ENCODE data around the gene C2CD2. TPM values are rescaled to one million over a fixed set of nuclear protein-coding genes. Genes with fewer than 3 reads are reported as not detected.

C2CD2 gene
- total and polyA plus RNA-seq, 2 of the 8 experiments (the other 6 are each of a cell fraction or from before 2014, with no cell fraction given) = 10.4 to 13.0 TPM

DNA sequence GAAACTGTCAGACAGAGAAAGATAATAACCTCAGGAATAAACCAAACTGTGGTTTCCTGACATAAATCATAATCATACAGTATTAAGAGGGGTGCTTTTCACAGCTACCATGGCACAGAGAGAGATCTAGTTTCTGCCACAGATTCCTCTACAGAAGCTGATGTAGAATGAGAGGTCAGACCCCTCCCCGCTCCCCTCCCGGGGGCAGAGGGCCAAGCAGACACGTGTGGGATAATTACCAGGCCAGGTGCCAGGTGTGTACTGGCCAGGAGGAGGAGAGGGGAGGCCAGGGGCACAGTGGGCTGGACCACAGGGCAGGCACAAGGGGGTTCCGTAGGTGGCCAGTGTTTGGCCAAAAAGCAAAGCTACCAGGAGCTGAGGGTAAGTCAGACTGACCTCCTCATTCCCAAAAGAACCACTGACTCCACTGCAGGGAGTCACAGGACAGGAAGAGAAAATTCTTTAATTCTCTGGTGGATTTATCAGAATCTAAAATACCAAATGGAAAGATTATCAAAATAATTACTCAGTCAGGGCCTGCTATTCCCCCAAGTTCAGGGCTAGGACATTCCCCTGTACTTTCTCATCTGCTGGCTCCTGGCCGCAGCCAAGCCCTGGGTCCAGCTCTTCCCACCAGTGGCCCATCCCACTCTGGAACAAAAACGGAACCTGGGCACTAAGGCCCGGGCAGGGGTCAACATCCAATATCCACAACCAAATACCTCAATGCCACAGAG lies 30.0 kb downstream of the C2CD2 start:
- Histone ChIP-seq H3K36me3 (ENCODE audit: control insufficient read depth in 2 of 4, insufficient read depth in 4 of 4, low read length in 3 of 4) (peaks cover 0 to 3% (median 0%) of the 10 kb centered on the region in 4 experiments; a peak in 1 of 8 replicates), H3K4me2 (ENCODE audit: insufficient read depth in 1 of 2, low read depth in 2 of 2, low read length in 2 of 2) (no peak overlapping the region), H2BK15ac (ENCODE audit: low read length) (no peak overlapping the region), H3K14ac (ENCODE audit: insufficient read length) (no peak overlapping the region), H4K91ac (replicated peaks; ENCODE audit: insufficient read length, low read length) (no peak overlapping the region), H3K4ac (replicated peaks; ENCODE audit: insufficient read length, low read depth, low read length) (no peak overlapping the region), H2BK20ac (ENCODE audit: low read length) (no peak overlapping the region), H2BK12ac (ENCODE audit: low read depth, low read length) (no peak overlapping the region), H2BK120ac (replicated peaks; ENCODE audit: low read depth, low read length) (no peak overlapping the region), H4K8ac (ENCODE audit: extremely low read depth, insufficient read depth, low read length) (no peak overlapping the region), H3K18ac (ENCODE audit: extremely low read depth, low read length) (no peak overlapping the region), H3K4me3 (ENCODE audit: extremely low read depth in 1 of 4, insufficient read depth in 2 of 4, low read depth in 3 of 4, low read length in 4 of 4) (no peak overlapping the region), H2AFZ (ENCODE audit: low read length) (no peak overlapping the region), H3K9me3 (ENCODE audit: insufficient read depth in 2 of 2, low read depth in 1 of 2, low read length in 1 of 2) (no peaks in the 10 kb centered on the region), H3K23ac (ENCODE audit: insufficient read length) (no peak overlapping the region), H4K5ac (ENCODE audit: insufficient read length, low read depth, low read length) (no peak overlapping the region), H3K9ac (replicated peaks in 1 of 4; ENCODE audit: extremely low read depth in 1 of 4, low read depth in 3 of 4, low read length in 3 of 4) (no peak overlapping the region), H3K79me1 (ENCODE audit: low read depth, low read length) (no peaks in the 10 kb centered on the region; the same call in 1 of the 2 replicates), H4K20me1 (replicated peaks in 1 of 2; ENCODE audit: control insufficient read depth in 1 of 2, insufficient read depth in 2 of 2, low read length in 2 of 2) (peaks cover 0 to 3% of the 10 kb centered on the region in 2 experiments), H2AK5ac (ENCODE audit: low read depth, low read length) (no peak overlapping the region), H3K4me1 (replicated peaks in 1 of 4; ENCODE audit: control insufficient read depth in 3 of 4, insufficient read depth in 4 of 4, low read length in 3 of 4) (peaks cover 4 to 16% (median 9%) of the 10 kb centered on the region in 4 experiments), H3K79me2 (ENCODE audit: control insufficient read depth in 1 of 2, insufficient read depth in 2 of 2, low read length in 2 of 2) (no peaks in the 10 kb centered on the region), H3K23me2 (ENCODE audit: low read depth, low read length) (no peaks in the 10 kb centered on the region), H3K56ac (replicated peaks; ENCODE audit: insufficient read length, low read depth, low read length) (no peak overlapping the region), H3K27ac (ENCODE audit: low read depth, low read length) (no peak overlapping the region), H3K27me3 (replicated peaks in 1 of 4; ENCODE audit: control insufficient read depth in 3 of 4, extremely low read depth in 1 of 4, insufficient read depth in 3 of 4, low read length in 3 of 4) (no peaks in the 10 kb centered on the region), H2BK5ac (ENCODE audit: low read depth, low read length) (no peak overlapping the region)
- ChIA-PET POLR2A (ENCODE audit: partially characterized antibody) (interaction anchor here (1.7 kb wide), 1 partner anchor 11 kb away, joined by 4 read pairs; no protein-coding TSS in a partner anchor), CTCF (ENCODE audit: partially characterized antibody) (interaction anchor here (0.6 to 2.0 kb wide), 8 partner anchors 9 to 370 kb away, joined by 3 to 6 read pairs (median 4); no protein-coding TSS in a partner anchor)
- TF ChIP-seq CTCF (IDR thresholded peaks at IDR 0.05; ENCODE audit: control extremely low read depth in 1 of 3, insufficient read depth in 1 of 3, low read depth in 1 of 3, low read length in 3 of 3) (no peak), CHD1 (IDR thresholded peaks at IDR 0.05; ENCODE audit: low read depth, low read length) (no peak), ZNF274 (IDR thresholded peaks at IDR 0.05; ENCODE audit: borderline replicate concordance, extremely low read depth, low read length) (no peak), CREB1 (IDR thresholded peaks at IDR 0.05) (no peak), SIX5 (IDR thresholded peaks at IDR 0.05; ENCODE audit: low read depth, low read length) (no peak), JUND (IDR thresholded peaks at IDR 0.05; ENCODE audit: low read length) (no peak), CBX5 (IDR thresholded peaks at IDR 0.05; ENCODE audit: low read depth, low read length) (no peak)
- WGBS, 2 experiments (ENCODE audit: extremely low coverage in 1 of 2, insufficient coverage in 1 of 2, insufficient read length in 1 of 2, insufficient replicate concordance in 2 of 2, low coverage in 1 of 2, low lambda C conversion rate in 2 of 2, missing lambda C conversion rate in 1 of 2) = 88% methylated on average over 7 of the region's 7 CpGs; no CpG with 5 or more reads in 1 of the 2 experiments
- FAIRE-seq = no peak
- no peak for DNase-seq (ENCODE audit: low read depth in 1 of 2, low spot score in 2 of 2)
